Activated B cell treated with CpG ODN at 0.5 μM for 24 hours (primary cell): ENCODE data around the gene APOBEC3B. TPM values are rescaled to one million over a fixed set of nuclear protein-coding genes. Genes with fewer than 3 reads are reported as not detected.

Experiments
- ATAC-seq: fragments of 200-7000 bp; cut with Tn5 transposase; one replicate; pipeline ENCODE4 v1.10.0; 2021; ENCODE audit warnings: low read depth, mild to moderate bottlenecking, moderate library complexity
- CTCF ChIA-PET: fragments of 350-600 bp; sonication (Branson Sonifier 250); formaldehyde crosslinking; loops from one replicate; lab custom pipeline; 2021; ENCODE audit warnings: antibody characterized with exemption; lab: Charles Lee
- POLR2A ChIA-PET: fragments of 350-600 bp; sonication (Branson Sonifier 250); formaldehyde crosslinking; loops from one replicate; lab custom pipeline; 2021; ENCODE audit warnings: antibody characterized with exemption; lab: Charles Lee
- DNase-seq: peaks from one replicate; pipeline ENCODE4 v3.0.0; 2022
- H3K27ac Mint-ChIP-seq: one replicate; pipeline ENCODE4 v1.8.0; 2020; ENCODE audit warnings: mixed read lengths
- H3K27me3 Mint-ChIP-seq: one replicate; pipeline ENCODE4 v1.8.0; 2021; ENCODE audit warnings: mixed read lengths
- H3K36me3 Mint-ChIP-seq: one replicate; pipeline ENCODE4 v1.8.0; 2021; ENCODE audit warnings: low read depth, mixed read lengths
- H3K4me1 Mint-ChIP-seq: one replicate; pipeline ENCODE4 v1.8.0; 2021; ENCODE audit warnings: mixed read lengths
- H3K4me3 Mint-ChIP-seq: one replicate; pipeline ENCODE4 v1.8.0; 2020; ENCODE audit warnings: mild to moderate bottlenecking, mixed read lengths
- H3K9me3 Mint-ChIP-seq: one replicate; pipeline ENCODE4 v1.8.0; 2020; ENCODE audit warnings: mixed read lengths
- intact Hi-C: fragments of 100-400 bp; cut with micrococcal nuclease; formaldehyde crosslinking; loops from one replicate; pipeline ENCODE4 v1.15.1; 2024
- total RNA-seq: library from RNA; stranded (reverse); gene quantifications from 2 replicates; pipeline ENCODE4 v1.2.3, GENCODE V29; 2022
- TF ChIP-seq, protein P1 (sequence below): fragments of 200-600 bp; IDR thresholded peaks from one replicate; pipeline ENCODE4 v1.8.0; 2022; ENCODE audit warnings: antibody characterized with exemption, mild to moderate bottlenecking

Gene APOBEC3B
- total RNA-seq, 1 donor from 2014 or later: 8.0 TPM

DNA sequence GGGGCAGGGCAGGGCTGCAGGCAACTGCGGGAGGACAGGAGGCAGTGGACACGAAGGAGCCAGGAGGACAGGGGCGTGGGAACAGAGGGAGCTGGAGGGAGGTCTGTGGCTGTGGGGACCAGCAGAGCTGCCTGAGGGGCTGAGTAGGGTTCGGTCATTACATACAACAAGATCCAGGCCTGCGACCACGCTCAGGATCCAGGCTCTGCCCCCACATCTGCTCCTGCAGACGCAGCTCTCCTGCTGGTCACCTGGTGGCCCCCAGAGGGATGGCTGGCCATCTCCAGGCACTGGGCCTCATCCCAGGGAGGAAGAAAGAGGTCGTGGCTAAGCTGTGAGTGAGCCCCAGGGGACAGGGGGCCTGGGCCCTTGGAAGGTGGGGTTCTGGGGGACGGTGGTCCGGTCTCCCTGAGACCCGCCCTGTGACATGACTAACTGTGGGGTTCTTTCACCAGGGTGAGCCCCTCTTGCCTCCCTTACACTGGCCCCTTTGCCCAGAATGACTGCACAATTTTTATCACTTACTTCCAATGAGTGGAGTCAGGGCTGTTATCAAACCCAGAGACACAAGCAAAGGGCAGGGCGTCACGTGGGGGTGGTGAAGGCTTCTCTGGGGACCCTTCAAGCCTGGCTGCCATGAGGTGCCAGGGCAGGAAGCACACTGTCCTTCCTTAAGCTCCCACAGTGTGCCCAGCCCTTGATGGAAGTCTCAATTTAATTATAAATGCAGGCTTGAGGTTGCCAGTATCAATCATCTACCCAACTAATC lies 31.4 kb upstream of the APOBEC3B start:
- H3K27ac Mint-ChIP-seq: no peak overlapping the region
- H3K9me3 Mint-ChIP-seq: no peaks in the 10 kb centered on the region
- H3K4me1 Mint-ChIP-seq: peaks cover 22% of the 10 kb centered on the region
- ATAC-seq (no peak), DNase-seq (no peak)
- H3K4me3 Mint-ChIP-seq: no peak overlapping the region
- ChIA-PET CTCF (no interaction called here), POLR2A (interaction anchor here (0.6 to 1.8 kb wide), 2 partner anchors 9 to 34 kb away, joined by 6 to 18 read pairs; no protein-coding TSS in a partner anchor)
- TF ChIP-seq, protein P1, sequence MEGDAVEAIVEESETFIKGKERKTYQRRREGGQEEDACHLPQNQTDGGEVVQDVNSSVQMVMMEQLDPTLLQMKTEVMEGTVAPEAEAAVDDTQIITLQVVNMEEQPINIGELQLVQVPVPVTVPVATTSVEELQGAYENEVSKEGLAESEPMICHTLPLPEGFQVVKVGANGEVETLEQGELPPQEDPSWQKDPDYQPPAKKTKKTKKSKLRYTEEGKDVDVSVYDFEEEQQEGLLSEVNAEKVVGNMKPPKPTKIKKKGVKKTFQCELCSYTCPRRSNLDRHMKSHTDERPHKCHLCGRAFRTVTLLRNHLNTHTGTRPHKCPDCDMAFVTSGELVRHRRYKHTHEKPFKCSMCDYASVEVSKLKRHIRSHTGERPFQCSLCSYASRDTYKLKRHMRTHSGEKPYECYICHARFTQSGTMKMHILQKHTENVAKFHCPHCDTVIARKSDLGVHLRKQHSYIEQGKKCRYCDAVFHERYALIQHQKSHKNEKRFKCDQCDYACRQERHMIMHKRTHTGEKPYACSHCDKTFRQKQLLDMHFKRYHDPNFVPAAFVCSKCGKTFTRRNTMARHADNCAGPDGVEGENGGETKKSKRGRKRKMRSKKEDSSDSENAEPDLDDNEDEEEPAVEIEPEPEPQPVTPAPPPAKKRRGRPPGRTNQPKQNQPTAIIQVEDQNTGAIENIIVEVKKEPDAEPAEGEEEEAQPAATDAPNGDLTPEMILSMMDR: no peak
- peaks cover 21% of the 10 kb centered on the region for H3K27me3 Mint-ChIP-seq
- intact Hi-C loops: no loop called here
- no peaks in the 10 kb centered on the region for H3K36me3 Mint-ChIP-seq

DNA sequence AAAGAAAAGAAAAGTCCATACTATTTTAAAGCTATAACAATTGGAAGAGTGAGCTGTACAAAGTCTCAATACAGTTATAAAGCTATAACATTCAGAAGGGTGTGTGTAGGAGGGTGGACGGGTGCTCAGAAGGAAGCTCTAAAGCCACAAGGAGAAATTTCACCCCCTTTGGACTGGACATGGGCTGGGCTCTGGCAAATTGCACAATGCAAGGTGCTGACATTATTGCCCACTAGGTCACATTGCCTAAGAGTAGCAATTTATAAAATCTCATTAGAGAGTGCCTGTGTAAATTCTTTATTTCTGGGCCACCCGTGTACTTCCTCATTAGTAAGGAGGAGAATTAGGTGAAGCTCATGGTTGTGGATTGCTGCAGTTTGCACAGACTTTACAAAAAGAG lies 30.4 kb upstream of the APOBEC3B start:
- H3K4me3 Mint-ChIP-seq: no peak overlapping the region
- H3K27me3 Mint-ChIP-seq: peaks cover 14% of the 10 kb centered on the region
- ChIA-PET CTCF (no interaction called here), POLR2A (interaction anchor here (1.8 kb wide), 1 partner anchor 10 kb away, joined by 6 read pairs; no protein-coding TSS in a partner anchor)
- intact Hi-C loops: no loop called here
- TF ChIP-seq, protein P1: no peak
- no peak for DNase-seq
- H3K27ac Mint-ChIP-seq: no peak overlapping the region
- H3K36me3 Mint-ChIP-seq: no peaks in the 10 kb centered on the region
- no peak for ATAC-seq
- peaks cover 19% of the 10 kb centered on the region for H3K4me1 Mint-ChIP-seq
- H3K9me3 Mint-ChIP-seq: no peaks in the 10 kb centered on the region

DNA sequence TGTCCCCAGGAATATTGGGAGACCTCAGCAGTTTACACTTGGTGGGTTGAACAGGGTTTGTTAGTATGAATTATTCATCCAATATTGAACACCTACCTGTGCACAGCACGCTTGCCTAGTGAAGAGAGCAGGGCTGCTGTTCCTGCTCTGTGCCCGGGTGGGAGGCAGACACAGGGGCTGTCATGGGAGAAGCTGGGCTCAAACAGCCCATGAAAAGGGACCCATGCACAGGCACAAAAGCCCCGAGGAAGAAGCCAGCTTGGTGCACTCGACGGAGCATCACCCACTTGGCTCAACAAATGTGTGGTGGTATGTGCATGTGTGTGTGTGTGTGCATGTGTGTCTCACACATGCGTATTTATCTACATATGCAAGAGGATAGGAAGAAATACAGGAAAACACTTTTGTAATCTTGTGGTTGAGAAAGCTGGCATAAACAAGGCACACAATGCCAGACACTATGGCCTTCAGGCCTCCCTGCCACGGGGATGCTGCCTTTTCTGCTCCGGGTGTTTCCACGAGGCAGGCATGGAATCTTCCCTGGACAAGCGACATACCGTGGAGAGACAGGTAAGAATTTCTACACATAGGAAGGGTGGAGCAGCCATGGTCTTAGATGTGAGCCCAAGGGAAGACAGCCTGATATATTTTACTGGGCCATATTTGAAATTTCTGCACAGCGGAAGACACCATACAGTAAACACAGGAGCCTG lies 29.7 kb upstream of the APOBEC3B start:
- H3K27me3 Mint-ChIP-seq: peaks cover 9% of the 10 kb centered on the region
- TF ChIP-seq, protein P1: no peak
- ChIA-PET POLR2A (interaction anchor here (1.8 kb wide), 1 partner anchor 11 kb away, joined by 6 read pairs; no protein-coding TSS in a partner anchor), CTCF (interaction anchor here (1.4 kb wide), 1 partner anchor 82 kb away, joined by 3 read pairs; no protein-coding TSS in a partner anchor)
- no peaks in the 10 kb centered on the region for H3K36me3 Mint-ChIP-seq
- peaks cover 16% of the 10 kb centered on the region for H3K4me1 Mint-ChIP-seq
- ATAC-seq: no peak
- no peak overlapping the region for H3K4me3 Mint-ChIP-seq
- no peak for DNase-seq
- intact Hi-C loops: no loop called here
- no peak overlapping the region for H3K27ac Mint-ChIP-seq
- no peaks in the 10 kb centered on the region for H3K9me3 Mint-ChIP-seq

DNA sequence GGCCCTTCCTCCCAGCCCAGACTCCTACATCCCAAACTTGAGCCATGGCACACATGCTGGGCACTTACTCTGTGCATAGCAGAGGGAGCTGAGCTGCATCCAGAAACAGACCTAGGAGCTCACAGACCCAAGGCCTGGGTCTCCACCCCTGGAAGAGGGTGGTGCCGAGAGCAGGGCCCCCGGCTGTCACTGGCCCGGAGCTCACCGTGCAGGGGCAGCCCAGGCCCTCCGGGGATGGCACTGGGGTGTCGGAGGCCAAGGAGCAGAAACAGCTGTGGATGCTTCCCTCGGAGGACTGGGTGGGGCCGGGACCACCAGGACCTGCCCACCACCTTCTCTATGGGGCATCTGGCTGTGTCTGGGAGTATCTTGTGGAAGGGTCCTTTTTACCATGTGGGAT lies 29.1 kb upstream of the APOBEC3B start:
- Mint-ChIP-seq H3K4me3 (no peak overlapping the region), H3K36me3 (no peaks in the 10 kb centered on the region), H3K4me1 (peaks cover 11% of the 10 kb centered on the region), H3K27ac (no peak overlapping the region), H3K9me3 (no peaks in the 10 kb centered on the region), H3K27me3 (peaks cover 6% of the 10 kb centered on the region)
- ChIA-PET CTCF (interaction anchor here (1.4 kb wide), 1 partner anchor 83 kb away, joined by 3 read pairs; no protein-coding TSS in a partner anchor), POLR2A (no interaction called here)
- intact Hi-C loops: no loop called here
- no peak for ATAC-seq
- TF ChIP-seq, protein P1: no peak
- no peak for DNase-seq
